Kidney tubule cell (primary cell): ENCODE results near the gene C7orf25.

Experiments used
- DNase-seq: peaks from one replicate; pipeline ENCODE4 v3.0.0-alpha.2; 2018; ENCODE audit warnings: low spot score

Gene C7orf25

DNA sequence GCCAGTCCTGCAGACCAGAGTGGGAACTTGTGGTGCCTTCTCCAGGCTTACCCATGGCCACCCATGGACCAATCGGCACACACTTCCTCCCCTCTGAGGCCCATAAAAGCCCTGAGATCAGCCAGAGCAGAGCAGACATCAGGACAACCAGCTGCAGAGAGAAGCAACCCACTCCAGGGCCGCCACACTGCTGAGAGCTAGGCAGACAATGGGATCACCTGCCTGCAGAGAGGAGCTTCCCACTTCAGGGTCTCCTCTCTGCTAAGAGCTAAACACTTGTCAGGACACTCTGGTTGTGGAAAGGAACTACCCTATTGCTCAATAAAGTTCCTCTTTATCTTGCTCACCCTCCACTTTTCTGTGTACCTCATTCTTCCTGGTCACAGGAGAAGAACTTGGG lies 34.0 kb downstream of the C7orf25 start:
- DNase-seq, result no peak

DNA sequence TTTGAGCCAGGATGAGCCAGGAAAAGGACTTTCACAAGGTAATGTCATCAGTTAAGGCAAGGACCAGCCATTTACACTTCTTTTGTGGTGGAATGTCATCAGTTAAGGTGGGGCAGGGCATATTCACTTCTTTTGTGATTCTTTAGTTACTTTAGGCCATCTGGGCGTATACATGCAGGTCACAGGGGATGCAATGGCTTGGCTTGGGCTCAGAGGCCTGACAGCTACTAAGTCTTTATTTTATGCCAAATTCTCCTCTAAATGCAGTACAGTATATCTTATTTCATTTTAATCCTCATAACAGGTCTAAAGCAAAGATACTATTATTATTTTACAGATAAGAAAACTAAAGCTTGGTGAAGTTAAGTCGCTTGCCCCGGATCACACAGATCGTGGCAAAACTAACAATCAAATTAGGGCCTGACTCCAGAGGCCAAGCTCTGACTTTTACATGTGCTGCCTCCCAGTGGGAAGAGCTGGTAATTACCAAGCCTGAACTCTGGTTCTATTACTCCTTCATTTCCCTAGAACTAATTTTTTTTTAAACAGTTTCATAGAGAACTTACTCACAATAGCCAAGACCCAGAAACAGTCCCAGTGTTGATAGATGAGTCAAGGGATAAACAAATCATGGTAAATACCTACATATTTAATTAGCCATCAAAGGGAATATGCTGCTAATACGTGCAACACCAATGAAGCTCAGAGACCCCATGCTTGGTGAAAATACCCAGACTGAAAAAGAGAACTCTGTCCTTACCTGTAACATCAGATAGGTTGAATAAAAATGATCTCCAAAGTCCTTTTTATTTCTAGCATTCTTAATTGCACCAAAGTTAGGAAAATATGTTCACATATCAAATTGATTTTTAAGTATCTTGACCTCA lies 35.4 kb downstream of the C7orf25 start:
- peak; percentile 67 for DNase-seq

DNA sequence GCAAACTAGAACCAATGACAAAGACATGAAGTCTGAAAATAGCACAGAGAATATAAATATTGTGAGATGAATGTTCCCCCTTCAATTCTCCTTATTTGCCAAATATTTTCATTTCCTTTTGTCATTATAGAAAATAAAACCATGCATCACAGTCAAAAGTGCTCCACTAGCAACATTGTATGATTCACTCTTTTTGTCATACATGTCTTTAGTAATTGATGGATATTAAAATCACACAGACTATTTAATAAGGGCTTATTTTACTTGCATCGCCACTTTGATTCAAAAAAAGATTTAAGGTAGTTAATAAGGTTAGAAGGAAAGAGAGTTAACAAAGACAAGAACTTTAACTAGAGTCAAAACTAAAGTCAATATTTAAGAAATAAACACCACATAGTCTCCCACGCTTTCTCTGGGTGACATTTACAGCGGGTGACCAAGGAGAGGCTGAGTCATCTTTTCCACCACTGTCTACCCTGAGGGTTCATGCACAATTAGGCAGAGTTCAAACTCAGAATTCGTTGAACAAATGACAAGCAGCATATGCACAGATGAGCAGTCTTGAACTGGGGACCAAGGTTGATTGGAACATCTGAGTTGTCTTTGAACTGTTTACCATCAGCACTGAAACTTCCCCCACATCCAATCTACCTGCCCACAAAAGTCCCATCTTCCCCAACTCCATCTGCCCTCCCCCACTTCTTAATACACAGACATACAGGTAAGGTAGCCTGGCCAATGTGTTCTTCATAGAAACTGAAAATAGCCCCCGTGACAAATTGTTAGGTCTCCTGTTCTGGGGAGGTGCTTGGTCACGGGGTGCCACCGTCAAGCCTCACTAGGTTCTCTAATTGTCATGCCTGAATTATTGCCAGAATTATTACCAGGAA lies 42.5 kb downstream of the C7orf25 start:
- DNase-seq, result peak; percentile 57

DNA sequence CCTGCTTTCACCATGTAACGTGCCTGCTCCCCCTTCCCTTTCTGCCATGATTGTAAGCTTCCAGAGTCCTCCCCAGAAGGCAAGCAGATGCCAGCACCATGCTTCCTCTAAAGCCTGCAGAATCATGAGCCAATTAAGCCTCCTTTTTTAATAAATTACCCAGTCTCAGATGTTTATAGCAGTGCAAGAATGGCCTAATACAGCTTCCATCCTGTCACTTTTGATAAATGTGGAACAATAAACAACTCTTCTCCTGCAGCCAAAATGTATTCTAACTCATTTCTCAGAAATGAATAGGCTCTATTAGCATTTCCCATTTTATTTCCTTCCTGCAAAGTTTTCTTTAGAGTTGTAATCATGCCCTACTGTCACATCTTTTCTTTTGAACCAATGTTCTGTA lies 43.4 kb downstream of the C7orf25 start:
- no peak for DNase-seq
